Cerebellar nuclear complex (tissue), 1 donor: Measurements from ENCODE around the gene TSPEAR.

Source experiments
- DNase-seq, 2 experiments: peaks; one replicate each; lab custom pipeline; 2025; lab: John Stamatoyannopoulos, UW

TSPEAR gene

GRCh38 chr21:44515359-44516165 lies 195.8 kb downstream of the TSPEAR start:
- DNase-seq = no peak

- no peak for DNase-seq
Measured at GRCh38 chr21:44514746-44515358, 196.5 kb downstream of the TSPEAR start.

GRCh38 chr21:44514218-44514520 lies 197.2 kb downstream of the TSPEAR start:
- no peak for DNase-seq

- DNase-seq = no peak
Measured at GRCh38 chr21:44513389-44514217, 197.8 kb downstream of the TSPEAR start.

- no peak for DNase-seq
Measured at GRCh38 chr21:44512496-44513388, 198.6 kb downstream of the TSPEAR start.

- no peak for DNase-seq
Measured at GRCh38 chr21:44511938-44512275, 199.5 kb downstream of the TSPEAR start.

- no peak for DNase-seq
Measured at GRCh38 chr21:44511219-44511937, 200.0 kb downstream of the TSPEAR start.

GRCh38 chr21:44510508-44511218 lies 200.7 kb downstream of the TSPEAR start:
- DNase-seq = no peak

- DNase-seq = no peak
Measured at GRCh38 chr21:44510109-44510507, 201.3 kb downstream of the TSPEAR start.

GRCh38 chr21:44509539-44509938 lies 201.8 kb downstream of the TSPEAR start:
- DNase-seq = no peak

- DNase-seq = no peak
Measured at GRCh38 chr21:44508711-44509445, 202.5 kb downstream of the TSPEAR start.

- DNase-seq = no peak
Measured at GRCh38 chr21:44508426-44508710, 203.0 kb downstream of the TSPEAR start.

- no peak for DNase-seq
Measured at GRCh38 chr21:44507673-44508425, 203.5 kb downstream of the TSPEAR start.

- DNase-seq = no peak
Measured at GRCh38 chr21:44506279-44507255, 204.8 kb downstream of the TSPEAR start.

GRCh38 chr21:44505673-44506278 lies 205.6 kb downstream of the TSPEAR start:
- DNase-seq = no peak

GRCh38 chr21:44503901-44504399 lies 207.4 kb downstream of the TSPEAR start:
- DNase-seq = no peak
